Stimulated activated CD8-positive, alpha-beta memory T cell treated with anti-CD3 and anti-CD28 coated beads, Interleukin-4, amount 100 ng/mL, for 48 hours (primary cell): ENCODE measurements around the gene NBPF3.

ENCODE experiments used
- DNase-seq: peaks from one replicate; pipeline ENCODE4 v3.0.0-alpha.2; 2020

The NBPF3 gene

GRCh38 chr1:21520899-21521716, 81.2 kb downstream of the NBPF3 start:
- DNase-seq = no peak

GRCh38 chr1:21521717-21522060, 81.8 kb downstream of the NBPF3 start:
- DNase-seq = no peak

GRCh38 chr1:21522525-21523038, 82.6 kb downstream of the NBPF3 start:
- DNase-seq = no peak

- DNase-seq = no peak
Observed at GRCh38 chr1:21523297-21523813, 83.4 kb downstream of the NBPF3 start.

GRCh38 chr1:21524220-21524619, 84.3 kb downstream of the NBPF3 start:
- DNase-seq = no peak

- DNase-seq = no peak
Observed at GRCh38 chr1:21524686-21525339, 84.9 kb downstream of the NBPF3 start.

- DNase-seq = no peak
Observed at GRCh38 chr1:21525340-21525717, 85.4 kb downstream of the NBPF3 start.

- no peak for DNase-seq
Observed at GRCh38 chr1:21526441-21526840, 86.5 kb downstream of the NBPF3 start.

GRCh38 chr1:21530368-21531016, 90.6 kb downstream of the NBPF3 start:
- no peak for DNase-seq

- DNase-seq = no peak
Observed at GRCh38 chr1:21531241-21531640, 91.3 kb downstream of the NBPF3 start.

- DNase-seq = no peak
Observed at GRCh38 chr1:21532496-21532895, 92.6 kb downstream of the NBPF3 start.

- no peak for DNase-seq
Observed at GRCh38 chr1:21532992-21533534, 93.1 kb downstream of the NBPF3 start.

GRCh38 chr1:21534146-21534545, 94.2 kb downstream of the NBPF3 start:
- no peak for DNase-seq
